DMS153 treated with DMSO at 0.1 percent for 48 hours (cell line): ENCODE data around the gene SFR1.

Experiments
- DNase-seq: peaks from one replicate; lab custom pipeline; 2025; ENCODE audit not compliant: unreplicated experiment; lab: John Stamatoyannopoulos, UW

Gene SFR1, protein sequence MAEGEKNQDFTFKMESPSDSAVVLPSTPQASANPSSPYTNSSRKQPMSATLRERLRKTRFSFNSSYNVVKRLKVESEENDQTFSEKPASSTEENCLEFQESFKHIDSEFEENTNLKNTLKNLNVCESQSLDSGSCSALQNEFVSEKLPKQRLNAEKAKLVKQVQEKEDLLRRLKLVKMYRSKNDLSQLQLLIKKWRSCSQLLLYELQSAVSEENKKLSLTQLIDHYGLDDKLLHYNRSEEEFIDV

GRCh38 chr10:104121485-104122224 lies at the start of gene SFR1:
TSS of gene SFR1 (plus strand) at chr10:104122171. CDS start at chr10:104122184, 13 bp downstream.
- DNase-seq: peak; percentile 99

- no peak for DNase-seq
Measured at GRCh38 chr10:104072786-104073185, 49.2 kb upstream of the SFR1 start.

DNA sequence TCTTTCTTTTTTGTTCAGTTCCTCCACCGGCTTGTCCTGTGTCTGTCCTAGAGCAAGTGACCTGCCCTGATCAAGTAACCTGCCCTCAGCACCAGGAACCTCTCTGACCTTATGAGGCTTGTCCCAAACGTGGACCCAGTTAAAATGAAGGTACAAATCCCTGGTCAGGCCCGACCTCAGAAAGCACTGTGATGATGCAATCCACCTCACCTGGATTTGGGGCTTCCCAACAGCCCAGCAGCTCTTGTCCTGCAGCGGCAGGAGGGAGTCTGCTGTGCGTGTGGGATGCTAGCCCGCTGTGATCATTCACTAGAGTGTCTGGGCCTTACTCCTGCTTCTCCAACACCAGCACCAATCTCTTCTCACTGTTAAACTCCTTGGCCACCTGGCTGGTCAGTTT lies 47.5 kb upstream of the SFR1 start:
- DNase-seq: no peak

DNA sequence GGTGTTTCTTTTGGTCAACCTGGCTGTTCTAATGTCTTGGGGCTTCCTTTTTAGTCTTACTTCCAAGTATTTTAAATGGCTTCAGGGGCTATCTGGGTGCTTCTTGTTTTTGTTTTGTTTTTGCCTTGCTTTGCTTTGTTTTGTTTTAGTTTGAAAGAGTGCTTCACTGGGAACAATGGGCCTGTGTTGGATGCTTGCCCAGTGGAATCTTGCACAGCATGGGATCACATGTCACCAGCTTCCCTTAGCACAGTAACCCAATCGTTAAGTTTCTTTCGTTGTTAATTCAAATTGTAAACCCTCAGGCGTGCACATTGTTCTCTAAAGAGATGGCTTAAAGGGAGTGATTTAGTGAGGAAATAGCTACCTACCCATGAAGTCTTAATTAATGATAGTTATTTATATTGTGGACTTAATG lies 45.2 kb upstream of the SFR1 start:
- DNase-seq: peak; percentile 94

DNA sequence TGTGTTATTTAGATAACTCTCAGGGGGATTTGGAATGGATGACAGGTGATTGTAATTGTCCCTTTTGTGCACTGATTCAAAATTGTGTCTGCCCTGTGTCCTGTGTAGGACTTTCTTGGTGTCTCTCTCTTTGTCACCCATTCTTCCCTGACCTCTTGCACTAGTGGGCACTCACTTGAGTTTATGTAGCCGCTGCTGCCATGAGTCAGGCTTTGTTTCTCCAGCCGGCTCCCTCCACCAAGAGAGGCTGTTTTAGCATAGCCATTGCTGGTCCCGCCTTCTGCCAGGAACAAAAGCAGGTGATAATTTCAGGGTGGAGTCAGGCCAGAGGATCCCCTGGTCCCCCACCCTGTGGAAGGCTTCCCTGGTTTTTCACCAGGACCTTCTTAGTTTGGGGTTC lies 44.7 kb upstream of the SFR1 start:
- DNase-seq: peak; percentile 70

DNA sequence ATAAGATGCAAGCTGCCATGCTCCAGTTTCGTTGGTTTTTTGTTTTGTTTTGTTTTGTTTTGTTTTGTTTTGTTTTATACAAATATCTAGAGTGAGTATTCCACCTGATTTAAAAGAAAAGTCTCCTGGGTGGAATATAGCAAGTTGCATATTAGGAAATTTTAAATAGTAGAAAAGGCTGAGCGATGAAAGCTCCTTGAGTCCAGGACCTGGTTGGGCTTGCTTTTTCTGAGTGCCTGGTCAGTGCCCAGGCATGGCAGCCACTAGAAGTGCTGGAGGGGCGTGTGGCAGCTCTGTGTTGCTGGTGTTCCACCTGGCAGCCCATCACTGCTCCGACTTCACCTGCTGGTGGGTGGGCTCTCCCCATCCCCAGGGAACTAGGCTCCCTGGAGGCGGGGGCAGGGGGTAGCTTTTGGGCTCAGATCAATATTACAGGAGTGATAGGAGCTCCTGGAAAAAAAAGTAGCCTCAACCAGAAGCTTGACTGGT lies 44.3 kb upstream of the SFR1 start:
- DNase-seq: peak; percentile 16

DNA sequence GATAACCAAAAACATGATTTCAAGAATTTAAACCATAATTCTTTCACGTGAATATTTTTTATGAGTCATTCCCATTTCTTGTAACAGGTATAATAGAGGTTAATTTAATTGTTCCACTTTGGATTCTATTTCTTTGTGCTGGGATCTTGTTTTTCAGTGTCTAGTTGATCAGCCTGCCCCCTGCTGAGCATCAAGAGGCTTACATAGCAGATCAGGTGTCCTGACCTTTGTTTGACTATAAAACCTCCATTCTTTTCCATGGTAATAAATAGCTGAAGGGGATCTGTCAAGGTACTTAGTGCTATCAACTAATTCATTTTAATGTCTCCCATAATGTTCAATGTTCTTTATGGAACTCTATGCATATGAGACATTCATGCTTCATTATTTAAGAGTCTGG lies 41.2 kb upstream of the SFR1 start:
- peak; percentile 82 for DNase-seq

DNA sequence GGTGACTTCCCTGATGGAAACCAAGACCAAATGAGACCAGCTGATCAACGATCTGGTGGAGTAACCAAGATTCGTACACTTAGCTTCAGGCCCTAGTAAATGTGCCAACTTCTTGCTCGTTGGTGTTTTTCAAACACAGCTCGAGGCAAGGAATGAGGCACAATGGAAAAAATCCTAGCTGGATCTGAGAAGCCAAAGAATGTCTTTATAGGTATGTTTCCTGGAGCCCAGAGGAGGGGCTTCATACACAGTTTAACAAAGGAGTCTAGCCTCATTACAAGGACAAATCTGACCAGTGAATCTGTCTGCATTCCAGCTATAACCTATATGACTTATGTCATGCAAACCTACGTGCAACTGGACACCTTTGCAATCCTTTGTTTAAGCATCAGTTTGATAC lies 40.0 kb upstream of the SFR1 start:
- DNase-seq: no peak

DNA sequence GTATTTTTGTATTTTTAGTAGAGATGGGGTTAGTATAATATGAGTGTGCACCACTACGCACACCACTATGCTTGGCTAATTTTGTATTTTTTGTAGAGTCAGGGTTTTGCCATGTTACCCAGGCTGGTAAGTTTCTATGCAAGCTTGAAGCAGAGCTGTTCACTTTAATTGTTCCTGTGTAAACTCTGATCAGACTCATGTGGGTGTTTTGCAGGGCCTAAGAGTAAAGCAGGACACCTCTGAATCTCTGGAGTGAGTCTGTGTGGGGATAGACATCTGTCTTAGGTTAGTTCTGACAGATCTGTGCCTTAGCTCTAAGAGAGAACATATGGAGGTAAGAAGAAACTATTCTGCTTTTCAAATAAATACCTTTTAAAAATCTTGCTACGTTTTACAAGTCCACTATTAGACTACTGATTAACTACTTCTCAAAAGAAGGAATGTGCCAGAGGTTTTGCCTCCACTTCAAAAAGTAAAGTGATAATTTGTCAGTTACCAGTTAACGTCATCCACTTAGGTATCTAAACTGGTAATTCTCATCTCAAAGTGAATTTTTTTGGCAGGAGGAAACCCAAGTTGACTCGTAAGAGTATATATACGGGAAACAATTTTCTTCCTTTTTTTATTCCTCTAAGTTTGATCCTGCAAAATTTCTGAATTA lies 37.4 kb upstream of the SFR1 start:
- no peak for DNase-seq

GRCh38 chr10:104085801-104086400 lies 36.1 kb upstream of the SFR1 start, which contains the start of gene COL17A1:
TSS of gene COL17A1 (minus strand) at chr10:104085880. CDS start at chr10:104080673, 5,207 bp downstream.
- peak; percentile 38 for DNase-seq

DNA sequence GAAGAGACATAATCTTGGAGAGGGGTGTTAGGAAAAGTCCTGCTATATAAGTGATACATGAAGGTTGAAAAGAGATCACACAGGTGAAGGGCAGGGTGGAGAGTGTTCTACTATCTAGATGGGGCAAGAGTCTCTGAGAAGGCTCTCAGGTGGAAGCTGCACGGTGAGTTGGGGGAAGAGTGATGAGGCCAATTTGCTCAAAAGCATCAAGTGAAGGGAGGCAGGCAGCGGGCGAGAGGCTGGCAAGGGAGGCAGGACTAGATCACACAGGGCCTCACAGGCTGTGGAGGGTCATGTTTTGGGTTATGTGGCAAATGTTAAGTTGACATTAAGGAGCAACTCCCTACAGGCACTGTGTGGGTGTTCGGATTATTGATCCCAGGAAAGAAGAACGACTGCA lies 33.7 kb upstream of the SFR1 start:
- no peak for DNase-seq

GRCh38 chr10:104089621-104090020 lies 32.4 kb upstream of the SFR1 start:
- DNase-seq: no peak

DNA sequence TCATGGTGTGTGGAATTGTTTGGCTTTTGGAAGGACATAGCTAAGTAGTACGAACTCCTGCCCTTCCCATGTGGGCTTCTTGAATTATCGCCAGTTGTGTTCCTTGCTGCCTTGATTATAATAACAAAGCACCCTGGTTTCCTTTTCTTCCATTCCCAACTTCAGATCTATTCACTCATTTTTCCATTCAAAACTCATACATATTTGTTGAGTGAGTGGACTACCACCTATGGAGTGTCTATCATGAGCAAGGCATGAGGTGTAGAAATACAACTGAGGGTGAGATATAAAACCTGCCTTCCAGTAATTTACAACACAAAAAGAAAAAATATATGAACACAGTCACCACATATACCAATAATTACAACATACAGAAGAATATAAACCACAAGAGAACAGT lies 31.4 kb upstream of the SFR1 start:
- DNase-seq: no peak

DNA sequence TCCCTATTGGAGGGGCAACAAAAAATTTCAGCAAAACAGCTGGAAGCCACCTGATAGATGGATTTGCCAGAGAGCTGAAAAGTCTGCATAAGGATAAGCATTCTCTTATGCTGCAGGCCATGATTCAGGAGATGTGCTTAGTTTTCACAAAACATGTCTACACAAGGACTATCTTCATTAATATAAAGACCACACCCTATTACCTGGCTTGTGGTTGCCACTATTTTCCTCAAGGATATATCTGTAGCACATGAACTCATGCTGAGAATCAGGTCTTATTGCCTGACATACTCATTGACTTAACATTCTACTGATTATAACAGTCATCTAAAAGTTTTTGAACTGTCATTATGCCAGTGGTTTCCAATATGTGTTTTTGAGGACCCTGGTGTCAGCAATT lies 29.2 kb upstream of the SFR1 start:
- DNase-seq: no peak

DNA sequence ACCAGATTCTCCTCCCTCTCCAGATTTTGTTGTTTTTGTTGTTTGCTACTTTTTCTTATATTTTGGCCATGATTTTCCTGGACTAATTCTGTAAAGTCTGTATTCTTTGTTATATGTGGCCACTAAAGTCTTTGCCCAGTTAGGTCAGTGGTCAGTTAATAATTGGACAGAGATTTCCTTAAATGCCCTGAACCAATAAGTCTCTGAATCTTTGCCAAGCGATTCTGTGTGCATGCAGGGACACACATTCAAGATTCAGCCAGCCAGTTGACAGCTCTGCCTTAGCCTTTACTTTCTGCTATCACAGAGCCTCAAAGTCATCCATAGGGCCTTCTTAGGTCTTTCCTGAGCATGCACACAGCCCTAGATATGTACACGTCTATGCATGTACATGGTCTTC lies 25.3 kb upstream of the SFR1 start:
- DNase-seq: no peak

GRCh38 chr10:104098358-104098925 lies 23.5 kb upstream of the SFR1 start:
- no peak for DNase-seq

DNA sequence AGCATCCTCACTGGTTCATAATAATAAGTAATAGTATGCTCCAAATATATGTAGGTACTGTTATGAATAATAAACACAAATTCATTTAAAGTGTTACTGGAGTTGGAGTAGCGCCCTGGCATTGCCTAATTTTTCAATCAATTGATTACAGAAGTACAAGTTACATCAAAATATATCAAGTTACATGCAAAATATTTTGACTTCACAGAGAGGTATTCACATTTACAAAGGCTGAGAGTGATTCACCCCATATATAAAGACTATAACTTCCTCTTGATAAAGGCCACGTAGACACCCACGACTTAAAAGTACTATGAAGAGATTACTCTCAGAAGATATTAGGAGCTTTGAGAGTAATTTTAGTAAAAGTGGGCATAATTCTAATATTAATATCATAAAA lies 22.7 kb upstream of the SFR1 start:
- no peak for DNase-seq

DNA sequence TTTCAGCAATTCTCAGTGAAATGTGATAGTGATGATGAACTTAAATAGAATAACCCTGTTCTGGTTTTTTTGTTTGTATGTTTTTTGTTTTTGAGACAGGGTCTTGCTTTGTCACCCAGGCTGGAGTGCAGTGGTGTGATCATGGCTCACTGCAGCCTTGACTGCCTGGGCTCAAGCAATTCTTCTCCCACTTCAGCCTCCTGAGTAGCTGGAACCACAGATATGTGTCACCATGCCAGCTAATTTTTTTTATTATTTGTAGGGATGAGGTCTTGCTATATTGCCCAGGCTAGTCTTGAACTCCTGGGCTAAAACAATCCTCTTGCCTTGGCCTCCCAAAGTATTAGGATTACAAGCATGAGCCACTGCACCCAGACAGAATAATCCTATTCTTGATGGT lies 22.0 kb upstream of the SFR1 start:
- DNase-seq: no peak

GRCh38 chr10:104100795-104101194 lies 21.2 kb upstream of the SFR1 start:
- no peak for DNase-seq

DNA sequence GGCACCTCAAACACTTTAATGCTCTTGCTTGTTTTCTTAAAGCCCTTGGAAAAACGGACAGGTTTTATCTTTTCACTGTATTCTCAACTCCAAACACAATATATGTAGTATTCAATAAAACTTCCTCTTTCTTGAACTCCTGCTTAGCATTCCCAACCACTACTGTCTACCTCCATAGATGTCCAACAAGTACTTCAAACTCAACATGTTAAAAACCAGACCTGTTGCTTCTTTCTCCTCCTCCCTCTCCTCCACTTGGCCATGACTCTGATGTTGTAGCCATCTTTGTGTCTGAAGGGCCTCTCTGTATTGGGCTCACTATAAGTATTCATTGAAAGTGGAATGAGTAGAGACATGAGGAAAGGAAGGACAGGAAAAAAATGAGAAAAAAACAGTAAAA lies 20.1 kb upstream of the SFR1 start:
- DNase-seq: no peak

DNA sequence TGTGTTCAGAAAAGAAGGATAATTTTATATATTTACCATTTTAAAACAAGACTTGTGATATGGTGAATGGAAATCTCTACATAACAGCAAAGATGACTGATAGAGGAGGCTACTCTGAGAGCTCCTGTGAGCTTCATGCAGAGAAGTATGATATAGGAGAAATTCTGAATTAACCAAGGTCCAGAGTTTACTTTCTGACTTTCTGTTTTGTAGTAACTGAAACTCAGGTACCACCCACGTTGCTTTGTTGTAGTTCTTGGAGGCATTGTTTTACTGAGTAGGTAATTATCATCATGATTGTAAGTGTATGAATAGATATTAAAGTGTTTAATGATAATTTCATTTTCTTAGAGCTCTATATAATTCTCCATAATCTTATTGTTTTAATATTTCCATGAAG lies 18.0 kb upstream of the SFR1 start:
- no peak for DNase-seq
